Stimulated activated CD8-positive, alpha-beta memory T cell treated with anti-CD3 and anti-CD28 coated beads, Interleukin-4, amount 100 ng/mL, for 1 hour (primary cell): ENCODE results near the gene PRKCZ.

Experiments
- DNase-seq, 2 donors: peaks; one replicate each; pipeline ENCODE4 v3.0.0-alpha.2; 2020; ENCODE audit warnings: low read depth in 2 of 2, low spot score in 1 of 2

PRKCZ gene

DNA sequence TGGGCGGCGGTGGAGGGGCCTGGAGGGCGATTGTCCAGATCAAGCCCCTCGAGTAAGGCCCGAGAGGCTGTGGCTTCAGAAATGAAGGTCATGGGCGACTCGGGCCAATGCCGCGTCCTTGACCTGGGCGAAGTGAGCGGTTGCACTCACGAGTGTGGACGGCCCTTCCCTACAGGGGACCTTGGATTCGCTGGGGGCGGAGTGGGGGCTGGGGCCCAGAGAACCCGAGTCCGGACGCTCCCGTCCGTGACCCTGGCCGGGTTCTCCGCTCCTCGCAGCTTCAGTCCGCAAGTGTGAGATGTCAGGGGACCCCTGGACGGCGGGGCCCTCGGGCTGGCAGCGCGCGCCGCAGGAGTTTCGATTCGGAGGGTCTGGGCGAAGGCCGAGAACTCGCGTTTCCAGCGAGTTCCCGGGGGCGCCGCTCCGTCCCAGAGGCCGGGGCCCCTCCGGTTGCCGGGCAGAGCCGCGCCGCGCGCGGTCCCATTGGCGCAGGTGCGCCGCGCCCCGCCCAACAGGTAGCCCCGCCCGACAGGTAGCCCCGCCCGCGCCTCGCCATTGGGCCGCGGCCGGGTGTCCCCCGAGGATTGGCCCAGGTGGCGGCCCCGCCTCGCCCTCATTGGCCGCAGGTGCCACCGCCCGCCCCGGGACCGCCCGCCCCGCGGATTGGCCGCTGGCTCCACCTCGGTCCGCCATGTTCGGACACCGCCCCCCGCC lies at the start of gene PRKCZ:
TSS of gene PRKCZ (plus strand) at position 694 of the 714 bp plus-strand sequence. CDS start 220 bp downstream, outside the sequence.
- DNase-seq, result peak; percentile 81 to 89

DNA sequence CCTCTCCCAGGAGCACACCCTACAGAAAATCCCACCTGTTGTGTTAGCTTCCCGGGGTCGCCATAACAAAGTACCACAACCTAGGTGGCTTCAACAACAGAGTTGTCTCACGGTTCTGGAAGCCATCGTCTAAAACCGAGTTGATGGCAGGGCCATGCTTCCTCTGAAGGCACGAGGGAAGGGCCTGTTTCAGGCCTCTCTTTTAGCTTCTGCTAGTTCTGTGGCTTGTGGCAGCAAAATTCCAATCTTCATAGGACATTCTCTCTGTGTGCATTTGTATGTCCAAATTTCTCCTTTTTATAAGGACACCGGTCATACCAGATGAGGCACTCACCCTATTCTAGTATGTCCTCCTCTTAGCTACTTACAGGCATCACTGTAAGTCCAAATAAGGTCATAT lies 49.8 kb upstream of the PRKCZ start:
- no peak for DNase-seq

DNA sequence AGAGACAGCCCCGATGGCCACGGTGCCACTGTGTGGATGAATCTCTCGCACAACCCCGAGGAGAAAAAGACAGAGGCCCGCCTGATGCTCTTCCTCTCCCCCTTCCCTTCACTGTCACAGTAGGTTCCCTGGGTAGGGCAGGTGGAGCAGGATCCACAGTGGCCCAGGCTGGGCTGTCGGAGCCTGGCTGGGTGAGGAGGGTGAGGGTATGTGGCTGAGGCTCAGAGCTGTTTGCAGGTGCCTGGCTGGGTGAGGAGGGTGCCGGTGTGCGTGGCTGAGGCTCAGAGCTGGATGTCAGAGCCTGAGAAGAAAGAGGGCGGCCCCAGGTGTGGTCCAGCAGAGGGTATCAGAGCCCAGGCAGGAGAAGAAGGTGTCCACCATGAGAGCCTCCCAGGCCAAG lies 49.4 kb upstream of the PRKCZ start:
- no peak for DNase-seq

DNA sequence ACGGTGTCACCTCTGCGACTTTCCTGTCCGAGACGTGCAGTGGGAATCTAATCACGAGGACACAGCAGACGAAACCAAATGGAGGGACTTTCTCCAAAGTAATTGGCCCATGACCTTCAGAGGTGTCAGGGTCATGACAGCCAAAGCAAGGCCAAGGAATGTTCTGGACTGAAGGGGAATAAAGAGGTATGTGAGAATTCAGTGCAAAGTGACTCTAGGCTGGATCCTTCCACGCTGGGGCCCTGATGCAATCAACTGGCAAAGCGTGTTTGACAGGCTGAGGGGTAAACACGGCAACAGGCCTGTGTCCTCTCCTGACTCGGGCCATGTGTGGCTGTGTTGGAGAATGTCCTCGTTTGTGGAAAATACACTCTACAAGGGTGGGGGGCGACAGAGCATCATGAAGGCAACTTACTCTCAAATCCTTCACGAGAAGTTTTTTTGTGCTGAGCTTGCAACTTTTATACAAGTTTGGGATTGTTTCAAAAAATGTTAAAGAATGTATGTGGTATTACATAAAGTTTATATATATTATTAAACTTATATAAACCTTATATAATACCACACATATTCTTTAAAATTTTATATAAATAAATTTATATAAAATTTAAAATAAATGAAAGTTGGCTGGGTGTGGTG lies 48.3 kb upstream of the PRKCZ start:
- DNase-seq, result no peak

DNA sequence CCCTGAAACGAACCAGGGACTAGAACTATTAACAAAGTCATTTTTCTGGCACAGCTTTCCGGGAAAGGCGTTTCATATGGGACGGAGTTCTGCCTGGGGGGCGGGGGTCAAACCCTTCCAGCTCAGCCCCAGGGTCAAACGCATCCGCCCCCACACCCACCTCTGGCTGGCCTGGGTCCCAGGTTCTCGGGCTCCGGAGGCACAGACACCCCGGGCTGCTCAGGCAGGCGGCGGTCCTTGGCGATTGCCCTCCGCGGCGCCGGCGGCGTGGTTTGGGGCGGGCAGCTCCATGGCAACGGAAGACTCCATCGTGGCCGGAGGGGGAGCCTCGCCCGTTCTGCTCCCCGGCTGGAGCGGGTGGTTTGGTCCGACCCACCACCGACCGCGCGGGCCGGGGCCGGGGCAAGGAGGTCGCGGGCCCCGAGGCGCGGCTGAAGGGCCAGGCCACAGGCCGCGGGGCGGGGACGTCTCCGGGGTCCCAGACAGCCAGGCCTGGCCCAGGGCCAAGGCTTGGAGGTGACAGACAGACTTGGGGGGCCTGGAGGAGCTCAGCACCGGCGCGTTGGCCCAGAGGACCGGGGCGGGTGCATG lies 46.6 kb upstream of the PRKCZ start, which contains the start of gene CFAP74:
TSS of gene CFAP74 (minus strand) at position 246 of the 591 bp plus-strand sequence. CDS start 12,830 bp downstream, outside the sequence.
- DNase-seq, result no peak

DNA sequence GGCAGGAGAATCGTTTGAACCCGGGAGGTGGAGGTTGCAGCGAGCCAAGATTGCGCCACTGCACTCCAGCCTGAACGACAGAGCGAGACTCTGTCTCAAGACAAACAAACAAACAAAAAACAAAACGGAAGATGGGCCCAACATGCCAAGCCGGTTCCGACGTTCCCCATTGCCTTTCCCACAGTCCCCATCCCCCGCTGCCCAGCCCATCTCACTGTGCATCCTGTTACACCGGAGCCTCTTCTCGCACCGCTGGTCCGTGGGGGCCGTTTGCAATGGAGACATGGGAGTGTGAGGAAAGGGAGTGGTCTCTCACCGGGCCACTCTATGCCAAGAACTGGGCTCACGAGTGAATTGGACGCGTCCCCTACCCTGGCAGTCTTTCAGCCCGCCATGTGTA lies 45.4 kb upstream of the PRKCZ start:
- DNase-seq, result no peak

DNA sequence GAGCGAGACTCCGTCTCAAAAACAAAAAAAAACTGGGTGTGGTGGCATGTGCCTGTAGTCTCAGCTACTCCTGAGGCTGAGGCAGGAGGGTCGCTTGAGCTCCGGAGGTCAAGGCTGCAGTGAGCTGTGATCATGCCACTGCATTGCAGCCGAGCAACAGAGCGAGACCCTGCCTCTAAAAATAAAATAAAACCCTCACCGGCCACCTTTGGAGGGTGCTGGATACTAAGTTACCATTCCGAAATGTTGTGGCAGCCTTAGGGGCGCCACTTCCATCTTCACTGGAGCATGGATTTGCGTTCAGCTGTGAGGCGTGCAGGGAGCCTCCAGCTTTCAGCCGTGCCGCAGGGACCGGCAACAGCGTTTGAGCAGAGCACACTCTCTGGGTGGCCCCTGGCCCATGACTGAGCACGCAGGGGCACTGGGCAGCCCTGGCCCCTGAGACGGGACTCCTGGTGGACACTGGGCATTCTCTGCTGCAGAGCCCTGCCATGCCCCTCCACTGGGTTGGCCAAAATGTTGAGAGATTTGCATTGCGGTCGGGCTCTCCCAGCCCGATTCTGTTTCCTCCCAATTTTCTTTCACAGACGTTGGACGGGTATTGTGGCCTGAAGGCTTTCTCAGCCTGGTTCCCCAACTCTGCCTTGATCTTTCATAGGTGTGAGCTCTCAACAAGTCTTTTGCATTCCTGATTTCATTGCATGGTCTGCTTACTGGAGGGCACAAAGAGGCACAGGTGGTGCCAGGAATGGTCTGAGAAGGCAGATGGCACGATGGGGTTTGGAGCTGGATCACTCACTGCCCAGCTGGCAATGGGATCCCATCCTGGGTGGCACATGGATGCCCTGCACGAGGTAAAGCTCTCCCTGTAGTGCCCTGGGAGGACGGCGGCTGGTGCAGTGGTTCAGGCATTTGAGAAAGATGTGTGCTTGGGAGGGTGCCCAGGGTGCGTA lies 40.8 kb upstream of the PRKCZ start:
- no peak for DNase-seq

DNA sequence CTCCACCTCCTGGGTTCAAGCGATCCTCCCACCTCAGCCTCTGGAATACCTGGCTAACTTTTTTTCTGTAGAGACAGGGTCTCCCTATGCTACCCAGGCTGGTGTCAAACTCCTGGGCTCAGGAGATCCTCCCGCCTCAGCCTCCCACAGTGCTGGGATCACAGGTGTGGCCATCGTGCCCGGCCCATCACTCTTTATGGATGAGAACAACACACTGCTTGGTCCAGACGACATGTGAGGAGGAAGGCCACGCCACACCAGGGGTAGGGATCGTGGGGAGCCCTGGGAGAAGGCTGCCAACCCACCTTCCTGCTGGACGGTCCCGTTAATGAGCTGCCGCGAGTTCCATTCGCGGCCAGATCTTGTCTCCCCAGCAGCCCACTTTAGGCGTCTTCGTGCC lies 36.0 kb upstream of the PRKCZ start:
- no peak for DNase-seq

DNA sequence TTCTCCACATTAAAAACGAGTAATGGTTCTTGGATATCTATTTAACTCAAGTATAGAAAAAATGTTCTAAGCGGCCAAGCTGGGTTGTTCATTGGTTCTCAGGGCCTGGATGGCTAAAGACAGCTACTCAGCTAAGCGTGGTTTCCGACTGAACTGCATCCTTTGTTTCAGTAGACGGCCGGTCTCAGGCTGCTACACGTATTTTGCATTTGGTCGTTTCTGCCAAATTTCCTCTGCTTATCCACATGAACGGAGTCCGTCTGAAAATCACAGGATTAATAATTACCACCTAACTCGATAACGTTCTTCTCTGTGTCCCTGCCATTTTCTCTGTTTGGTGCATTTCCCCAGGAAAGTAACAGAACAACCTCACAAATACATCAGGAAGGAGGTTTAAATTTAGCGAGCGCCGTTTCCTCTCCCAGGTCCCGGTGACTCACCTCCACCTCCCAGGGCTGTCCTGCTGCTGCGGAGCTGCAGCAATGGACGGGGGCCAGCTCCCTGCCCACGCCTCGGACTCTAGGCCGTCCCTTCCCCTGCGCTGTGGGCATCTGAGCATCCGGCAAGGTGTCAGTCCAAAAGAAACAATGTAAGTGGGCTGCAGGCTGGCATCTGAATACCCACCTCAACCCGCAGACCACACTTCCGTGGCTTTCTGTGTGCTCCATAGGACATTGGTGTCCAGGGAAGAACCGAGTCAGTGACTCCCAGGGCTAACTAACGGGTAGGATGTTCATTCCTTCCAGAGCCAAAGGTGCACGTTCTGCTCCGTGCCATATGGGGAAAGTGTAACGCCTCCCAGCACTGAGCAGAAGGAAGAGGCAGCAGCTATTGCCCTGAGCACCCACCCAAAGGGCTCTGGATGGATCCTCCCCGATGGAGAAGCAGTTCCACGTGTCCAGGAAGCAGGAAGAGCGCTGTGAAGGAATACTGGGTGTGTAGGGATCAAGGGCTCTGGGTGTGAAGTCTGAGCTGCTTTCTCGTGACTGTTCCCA lies 35.2 kb upstream of the PRKCZ start:
- DNase-seq, result no peak

DNA sequence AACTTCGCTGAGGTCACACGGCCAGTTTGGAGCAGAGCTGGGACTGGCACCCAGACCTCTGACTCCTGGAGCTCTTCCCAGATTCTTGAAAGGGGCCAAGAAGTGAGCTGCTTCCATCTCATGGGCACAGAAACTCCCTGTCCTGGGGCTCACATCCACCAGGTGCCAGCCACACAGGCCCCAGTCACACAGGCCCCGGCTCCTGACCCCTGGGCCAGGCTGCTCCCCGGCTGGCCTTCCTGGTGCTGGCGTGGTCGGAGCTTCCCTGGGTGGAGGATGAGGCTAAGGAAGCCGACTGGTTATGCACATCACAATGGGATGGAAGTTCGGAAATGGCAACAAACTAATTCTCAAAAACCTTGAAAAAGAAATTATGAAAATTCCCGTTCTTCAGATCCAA lies 34.1 kb upstream of the PRKCZ start:
- DNase-seq, result no peak

DNA sequence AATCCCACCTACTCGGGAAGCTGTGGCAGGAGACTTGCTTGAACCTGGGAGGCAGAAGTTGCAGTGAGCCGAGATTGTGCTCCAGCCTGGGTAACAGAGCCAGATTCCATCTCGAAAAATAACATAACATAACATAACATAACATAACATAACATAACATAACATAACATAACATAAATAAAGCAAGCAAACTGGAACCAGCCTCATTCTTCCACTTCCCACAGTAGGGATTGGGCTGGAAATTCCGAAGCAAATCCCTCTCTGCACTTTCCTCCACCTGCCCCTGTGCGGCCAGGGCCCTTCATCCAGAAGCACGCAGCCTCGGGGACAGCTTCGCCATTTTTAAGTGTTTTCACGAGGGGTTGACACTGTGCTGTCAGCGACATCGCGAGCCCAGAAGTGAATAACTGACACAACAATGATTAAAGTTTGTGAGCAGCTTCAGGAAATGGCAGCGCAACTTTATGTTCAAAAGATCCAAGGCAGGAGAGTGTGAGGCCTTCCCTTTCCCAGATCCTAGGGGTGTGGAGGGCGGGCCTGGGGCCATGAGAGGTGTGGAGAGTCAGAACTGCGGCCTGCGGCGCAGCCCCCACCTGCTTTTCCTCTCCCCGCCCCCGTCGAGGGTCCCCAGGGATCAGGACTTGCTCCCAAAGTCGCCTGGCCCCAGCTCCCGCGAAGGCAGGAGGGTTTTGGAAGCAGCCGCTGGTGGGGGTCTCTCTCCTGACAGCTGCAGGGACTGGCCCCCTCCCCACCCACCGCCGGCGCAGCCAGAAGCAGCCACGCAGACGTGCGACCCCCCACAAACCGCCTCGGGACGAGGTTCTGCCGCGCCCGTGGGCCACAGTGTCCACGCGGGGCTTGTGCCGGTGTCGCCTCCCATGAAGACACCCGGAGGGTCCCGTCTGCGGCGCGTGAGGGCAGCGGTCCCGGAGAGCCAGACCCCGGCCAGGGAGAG lies 31.7 kb upstream of the PRKCZ start:
- no peak for DNase-seq

DNA sequence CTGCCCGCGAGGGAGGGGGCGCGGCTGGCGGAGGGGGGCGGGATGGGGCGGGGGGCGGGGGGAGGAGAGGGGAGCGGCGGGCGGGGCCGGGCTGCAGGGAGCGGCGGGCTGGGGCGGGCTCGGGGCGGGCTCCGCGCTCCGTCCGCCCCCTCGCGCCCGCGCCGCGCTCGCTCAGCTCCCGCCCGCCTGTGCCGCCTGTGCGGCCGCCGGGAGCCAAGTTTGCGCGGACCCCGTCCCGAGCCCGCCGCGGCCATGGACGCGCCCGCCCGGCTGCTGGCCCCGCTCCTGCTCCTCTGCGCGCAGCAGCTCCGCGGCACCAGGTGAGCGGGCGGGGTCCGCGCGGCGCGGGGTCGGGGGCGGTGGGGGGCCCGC lies 31.1 kb upstream of the PRKCZ start, which contains the start of gene GABRD:
TSS of gene GABRD (plus strand) at position 174 of the 372 bp plus-strand sequence. CDS start at position 253, 79 bp downstream.
- no peak for DNase-seq

DNA sequence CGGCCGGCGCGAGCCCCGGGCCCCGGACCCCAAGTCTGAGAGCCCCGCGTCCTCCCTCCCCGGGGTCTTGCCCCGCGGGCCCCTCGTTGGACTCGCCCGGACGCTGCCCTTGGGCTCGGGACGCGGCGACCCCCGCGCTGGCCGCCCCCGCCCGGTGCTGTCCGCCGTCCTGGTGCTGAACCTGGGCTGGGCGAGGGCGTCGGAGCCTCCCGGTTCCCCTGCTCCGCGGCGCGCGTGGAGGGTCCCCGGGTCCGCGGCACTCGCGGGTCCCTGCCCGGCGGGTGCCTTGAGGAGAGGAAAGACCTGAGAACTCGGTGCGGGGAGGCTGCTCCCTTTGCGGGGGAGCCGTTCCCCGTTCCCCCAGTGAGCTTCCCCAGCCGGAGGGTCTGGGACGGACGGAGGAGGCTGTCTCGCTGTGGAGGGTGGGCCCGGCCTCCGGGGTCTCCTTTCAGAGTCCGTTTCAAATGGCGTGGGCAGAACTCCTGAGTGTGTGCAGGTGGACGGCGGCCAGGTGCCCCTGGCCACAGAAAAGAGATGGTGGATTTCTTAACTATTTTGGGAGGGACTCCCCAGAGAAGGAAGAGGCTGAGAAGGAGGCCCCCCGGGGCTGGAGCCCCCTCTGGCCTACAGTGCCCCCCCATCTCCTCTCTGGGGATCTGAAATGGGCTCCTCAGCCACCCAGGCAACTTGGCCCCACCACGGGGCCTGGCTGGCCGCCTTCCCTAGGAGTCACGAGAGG lies 30.5 kb upstream of the PRKCZ start:
- no peak for DNase-seq

DNA sequence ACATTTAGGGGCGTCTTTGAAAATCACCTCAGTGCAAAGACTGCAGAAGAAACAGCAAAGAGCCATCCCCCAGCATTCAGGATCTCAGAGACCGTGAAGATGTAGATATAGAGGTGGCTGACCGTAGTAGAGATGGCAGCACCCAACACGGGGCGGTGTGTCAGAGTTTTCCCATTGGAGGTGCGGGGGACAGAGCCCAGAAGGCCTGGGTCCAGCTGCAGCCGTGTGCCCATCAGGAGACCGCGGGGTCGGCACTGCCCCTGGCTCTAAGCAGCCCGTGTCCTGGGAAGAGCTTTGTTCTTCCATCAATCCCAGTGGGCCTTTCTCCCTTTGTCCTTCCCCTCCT lies 29.9 kb upstream of the PRKCZ start:
- DNase-seq, result no peak

DNA sequence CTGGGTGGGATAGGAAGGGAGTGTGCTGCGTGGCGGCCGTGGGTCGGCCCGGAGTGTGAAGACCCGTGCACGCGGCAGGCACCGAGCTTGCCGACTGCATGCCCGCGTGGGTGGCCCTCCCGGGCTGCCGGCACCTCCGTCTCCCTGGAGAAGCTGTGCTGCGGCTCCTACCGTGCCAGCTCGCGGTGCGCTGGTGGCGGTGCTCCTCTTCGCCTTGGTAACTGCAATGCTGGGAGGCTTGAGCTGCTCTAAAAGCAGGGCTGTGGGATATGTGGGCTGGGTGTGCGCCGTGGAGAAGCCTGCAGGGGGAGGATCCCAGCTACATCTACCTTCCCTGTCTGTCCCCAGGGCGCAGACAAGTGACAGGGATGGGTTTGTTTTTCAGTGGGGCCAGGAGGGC lies 28.7 kb upstream of the PRKCZ start:
- DNase-seq, result no peak

DNA sequence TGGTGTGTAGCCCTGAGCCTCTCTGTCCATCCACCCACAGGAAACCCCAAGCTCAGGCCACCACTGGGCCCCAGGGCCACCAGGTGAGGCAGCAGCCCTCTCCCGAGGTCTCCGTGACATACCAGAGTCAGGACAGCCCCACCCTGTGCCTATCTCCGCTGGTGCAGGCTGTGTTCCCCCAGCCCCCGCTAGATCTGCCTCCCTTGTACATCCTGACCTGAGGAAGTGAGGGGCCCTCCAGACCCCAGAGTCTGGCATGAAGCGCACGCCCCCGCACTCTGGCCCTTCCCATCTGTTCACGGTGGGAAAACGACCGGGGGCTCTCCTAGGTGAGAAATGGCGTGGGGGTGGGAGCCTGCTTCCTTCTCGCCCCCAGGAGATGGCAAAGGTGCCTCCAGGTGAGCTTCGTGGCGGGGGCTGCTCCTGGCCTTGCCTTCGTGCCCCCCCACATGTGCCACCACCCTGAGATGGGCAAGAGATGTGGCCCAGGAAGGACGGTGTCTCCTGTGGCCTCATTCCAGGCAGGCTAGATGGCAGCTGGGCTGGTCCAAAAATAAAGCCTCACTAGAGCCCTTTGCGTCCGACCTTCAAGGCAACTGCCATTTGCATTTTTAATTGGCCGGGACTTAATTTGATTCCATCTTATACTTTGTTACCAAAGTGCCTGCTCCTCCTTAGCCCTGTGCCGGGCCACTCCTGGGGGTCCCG lies 28.0 kb upstream of the PRKCZ start:
- DNase-seq, result no peak

DNA sequence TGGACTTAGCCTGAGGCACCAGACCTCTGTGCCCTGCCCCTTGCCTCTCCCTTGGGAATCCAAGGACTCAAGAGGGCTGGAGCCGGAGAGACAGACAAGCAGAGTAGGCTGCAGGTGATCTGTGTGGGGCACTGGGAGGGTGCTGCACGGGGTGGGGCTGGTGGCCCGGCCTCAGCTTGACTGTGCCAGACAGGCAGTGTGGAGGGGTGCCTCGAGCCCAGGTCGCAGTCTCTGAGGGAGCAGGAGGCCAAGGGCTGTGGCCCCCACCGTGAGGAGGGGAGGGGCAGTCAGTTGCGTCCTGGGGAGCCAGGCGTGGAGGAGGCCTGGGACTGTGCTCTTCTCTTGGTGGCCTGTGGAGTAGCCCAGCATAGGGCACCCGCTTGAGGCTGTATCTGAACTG lies 27.0 kb upstream of the PRKCZ start:
- DNase-seq, result no peak

DNA sequence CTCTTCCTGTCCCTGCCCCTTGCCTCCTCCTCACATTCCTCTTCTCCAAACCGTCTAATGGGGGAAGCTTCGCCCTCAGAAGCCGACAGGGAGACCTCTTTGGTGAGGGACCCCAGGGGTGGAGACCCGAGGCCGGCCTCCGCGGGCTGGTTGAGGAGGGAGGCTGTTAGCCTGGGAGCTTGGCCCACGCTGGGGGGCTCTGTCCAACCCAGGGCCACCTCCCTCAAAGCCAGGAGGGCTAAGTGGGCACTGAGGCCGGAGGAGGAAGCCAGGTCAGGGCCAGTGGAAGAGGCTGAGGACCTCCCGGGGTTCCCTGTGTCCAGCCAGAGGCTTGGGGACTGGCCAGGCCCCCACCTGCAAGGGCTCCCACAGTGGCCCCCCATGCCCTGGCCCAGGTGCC lies 25.8 kb upstream of the PRKCZ start:
- DNase-seq, result no peak
